Ovary (tissue), 9 donors: Measurements from ENCODE around the gene COX7B2. TPM values are rescaled to one million over a fixed set of nuclear protein-coding genes. Genes with fewer than 3 reads are reported as not detected.

ENCODE experiments used
- DNase-seq, 5 donors: peaks; one replicate each; pipeline ENCODE4 v3.0.0-alpha.2; 2019 to 2020
- H3K27ac ChIP-seq, 2 donors: fragments of 200-600 bp; one replicate each; pipeline versions ENCODE4 v1.5.1 to v1.8.0; 2019 to 2022
- H3K27me3 ChIP-seq: fragments of 200-600 bp; one replicate; pipeline ENCODE4 v1.8.0; 2022
- H3K36me3 ChIP-seq: fragments of 200-600 bp; sonication (generic); one replicate; pipeline ENCODE4 v1.5.1; 2019
- H3K4me1 ChIP-seq: one replicate; pipeline ENCODE4 v1.8.1; 2013; ENCODE audit warnings: mild to moderate bottlenecking, moderate library complexity; ENCODE audit not compliant: insufficient read depth
- H3K4me3 ChIP-seq: fragments of 200-600 bp; sonication (generic); one replicate; pipeline ENCODE4 v1.5.1; 2017
- H3K9me3 ChIP-seq, 2 donors: fragments of 200-600 bp in 1 of 2; sonication (generic) in 1 of 2; one replicate each; pipeline versions ENCODE4 v1.5.1 to v1.8.1; 2013 to 2019; ENCODE audit warnings: mild to moderate bottlenecking in 1 of 2, moderate library complexity in 1 of 2
- EP300 ChIP-seq: sonication (generic); formaldehyde crosslinking; IDR thresholded peaks from one replicate; pipeline ENCODE4 v1.6.1; 2017; ENCODE audit warnings: antibody characterized with exemption
- POLR2A ChIP-seq: fragments of 450-650 bp; IDR thresholded peaks from one replicate; pipeline ENCODE4 v1.6.1; 2017; ENCODE audit warnings: antibody characterized with exemption, mild to moderate bottlenecking, moderate library complexity
- WGBS, 3 donors: extraction: QIAGEN DNeasy Blood & Tissue Kit in 1 of 3; methylation state at CpG; one replicate each; pipeline versions ENCODE4 v1.1.5 to v1.1.7; 2013 to 2017; 5-methylcytosine and 5-hydroxymethylcytosine counted together
- intact Hi-C, 4 donors: fragments of 100-400 bp; cut with DNase I; formaldehyde crosslinking; loops; one replicate each; pipeline versions ENCODE4 v1.11.0 to v1.15.1; 2022 to 2023
- polyA plus RNA-seq, 2 donors: library from polyadenylated mRNA; stranded (reverse); fragments of 200-250 nt in 1 of 2; fragments of 350-450 nt in 1 of 2; fragmentation: Illumina TruSeq in 1 of 2; extraction: RNeasy Lipid Tissue Mini Kit (QIAGEN cat#74804) in 1 of 2; gene quantifications; one replicate each; pipeline ENCODE4 v1.2.3, GENCODE V29; 2013 to 2014
- total RNA-seq, 7 donors: library from RNA; depleted of rRNA in 2 of 7; stranded (reverse); fragments of >200 nt in 2 of 7; fragmentation: NEBNext Ultra II Directional in 3 of 7; extraction: Animal tissue kit (Norgen Biotek cat#: 25700) in 3 of 7; gene quantifications; one replicate each; pipeline versions ENCODE4 v1.1.0 to v1.2.4, GENCODE V29; 2016 to 2023
- TF ChIP-seq, protein P1 (sequence below), 3 donors: fragments of 450-650 bp in 2 of 3; fragments of 200-600 bp in 1 of 3; IDR thresholded peaks; one replicate each; pipeline versions ENCODE4 v1.5.1 to v1.8.0; 2016 to 2022; ENCODE audit warnings: antibody characterized with exemption in 3 of 3, mild to moderate bottlenecking in 1 of 3
- donor health status: DM: no; HTN: no; CAD: no; lungs with moderate emphysema.
- donor health status: DM: no; HTN: no; CAD: no.
- donor health status: Bipolar disorder and iron deficiency.
- donor health status: DM: yes; HTN: yes; CAD: no.
- donor health status: DM: no; HTN: no; CAD: no.
- donor health status: DM: yes; HTN: yes; CAD: no.

The COX7B2 gene
- total and polyA plus RNA-seq, 9 donors: not detected

DNA sequence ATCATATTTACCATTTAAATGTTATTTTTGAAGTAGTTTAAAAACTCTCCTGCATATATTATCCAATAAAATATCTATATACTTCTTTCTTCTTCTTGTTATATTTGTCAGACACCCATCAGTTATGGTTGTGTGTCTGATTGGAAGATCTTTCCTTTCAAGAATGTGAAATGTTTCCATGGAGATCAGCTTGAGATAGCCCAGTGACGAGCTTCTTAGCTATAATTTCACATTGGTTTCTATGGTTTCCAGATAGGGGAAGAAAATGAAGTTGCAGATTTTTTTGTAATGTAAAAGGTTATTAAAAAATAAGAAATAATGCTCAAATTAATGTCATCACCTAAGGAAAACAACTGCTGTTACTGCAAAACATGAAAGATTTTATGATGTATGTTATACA is 189.0 kb downstream of the COX7B2 start:
- no peaks in the 10 kb centered on the region for H3K4me1 ChIP-seq
- H3K27ac ChIP-seq: no peak overlapping the region
- WGBS, 3 donors: 7 to 27% (median 15%) methylated on average over 1 of the region's 1 CpG
- no peaks in the 10 kb centered on the region for H3K27me3 ChIP-seq
- intact Hi-C loops: no loop called here
- H3K36me3 ChIP-seq: no peaks in the 10 kb centered on the region
- H3K4me3 ChIP-seq: no peak overlapping the region
- TF ChIP-seq, protein P1, sequence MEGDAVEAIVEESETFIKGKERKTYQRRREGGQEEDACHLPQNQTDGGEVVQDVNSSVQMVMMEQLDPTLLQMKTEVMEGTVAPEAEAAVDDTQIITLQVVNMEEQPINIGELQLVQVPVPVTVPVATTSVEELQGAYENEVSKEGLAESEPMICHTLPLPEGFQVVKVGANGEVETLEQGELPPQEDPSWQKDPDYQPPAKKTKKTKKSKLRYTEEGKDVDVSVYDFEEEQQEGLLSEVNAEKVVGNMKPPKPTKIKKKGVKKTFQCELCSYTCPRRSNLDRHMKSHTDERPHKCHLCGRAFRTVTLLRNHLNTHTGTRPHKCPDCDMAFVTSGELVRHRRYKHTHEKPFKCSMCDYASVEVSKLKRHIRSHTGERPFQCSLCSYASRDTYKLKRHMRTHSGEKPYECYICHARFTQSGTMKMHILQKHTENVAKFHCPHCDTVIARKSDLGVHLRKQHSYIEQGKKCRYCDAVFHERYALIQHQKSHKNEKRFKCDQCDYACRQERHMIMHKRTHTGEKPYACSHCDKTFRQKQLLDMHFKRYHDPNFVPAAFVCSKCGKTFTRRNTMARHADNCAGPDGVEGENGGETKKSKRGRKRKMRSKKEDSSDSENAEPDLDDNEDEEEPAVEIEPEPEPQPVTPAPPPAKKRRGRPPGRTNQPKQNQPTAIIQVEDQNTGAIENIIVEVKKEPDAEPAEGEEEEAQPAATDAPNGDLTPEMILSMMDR (IDR thresholded peaks at IDR 0.05): no peak
- no peak for TF ChIP-seq POLR2A
- no peak for TF ChIP-seq EP300
- no peak for DNase-seq
- H3K9me3 ChIP-seq: no peaks in the 10 kb centered on the region

DNA sequence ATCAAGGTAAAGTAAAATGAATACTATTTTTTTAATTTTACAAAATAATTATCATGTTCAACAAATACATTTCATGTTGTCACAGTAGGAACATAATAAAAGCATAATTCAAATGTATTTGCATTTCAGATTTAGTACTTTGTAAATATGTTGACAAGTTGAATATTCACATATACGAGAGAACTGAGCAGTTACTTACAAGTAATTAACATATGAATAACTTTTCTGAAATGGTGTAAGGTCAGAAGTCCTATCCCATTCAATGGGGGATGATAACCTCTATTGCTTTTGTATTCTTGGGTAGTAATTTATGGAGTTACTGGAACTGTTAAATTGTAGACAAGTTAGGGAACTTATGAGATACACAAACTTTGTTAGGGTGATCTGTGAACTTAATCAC is 191.1 kb downstream of the COX7B2 start:
- Histone ChIP-seq H3K4me1 (no peaks in the 10 kb centered on the region), H3K9me3 (no peaks in the 10 kb centered on the region), H3K27ac (no peak overlapping the region), H3K27me3 (no peaks in the 10 kb centered on the region), H3K36me3 (no peaks in the 10 kb centered on the region), H3K4me3 (no peak overlapping the region)
- intact Hi-C loops: no loop called here
- TF ChIP-seq, protein P1 (IDR thresholded peaks at IDR 0.05): no peak
- TF ChIP-seq POLR2A: no peak
- no peak for TF ChIP-seq EP300
- DNase-seq: no peak
- 67 to 76% (median 75%) methylated on average over 1 of the region's 1 CpG for WGBS, 3 donors

DNA sequence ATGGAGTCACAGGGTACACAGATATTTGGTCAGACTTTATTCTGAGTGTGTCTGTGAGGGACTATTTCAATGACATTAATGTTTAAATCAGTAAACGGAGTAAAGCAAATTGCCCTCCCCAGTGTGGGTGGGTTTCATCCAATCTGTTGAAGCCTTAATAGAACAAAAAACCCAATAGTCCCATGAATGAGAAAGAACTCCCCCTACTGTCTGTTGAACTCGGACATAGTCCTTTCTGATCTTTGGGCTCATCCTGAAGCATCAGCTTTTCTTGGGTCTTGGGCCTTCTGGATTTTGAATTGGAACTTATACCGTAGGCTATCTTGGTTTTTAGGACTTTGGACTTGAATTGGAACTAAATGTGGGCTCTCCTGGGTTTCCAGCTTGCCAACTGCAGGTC is 193.6 kb downstream of the COX7B2 start:
- Histone ChIP-seq H3K27me3 (no peaks in the 10 kb centered on the region), H3K4me1 (no peaks in the 10 kb centered on the region), H3K9me3 (no peaks in the 10 kb centered on the region), H3K36me3 (no peaks in the 10 kb centered on the region), H3K27ac (no peak overlapping the region), H3K4me3 (no peak overlapping the region)
- TF ChIP-seq EP300 (no peak), POLR2A (no peak)
- TF ChIP-seq, protein P1 (IDR thresholded peaks at IDR 0.05): no peak
- no peak for DNase-seq
- 63 to 71% (median 64%) methylated on average over 3 of the region's 3 CpGs for WGBS, 3 donors
- intact Hi-C loops: no loop called here

DNA sequence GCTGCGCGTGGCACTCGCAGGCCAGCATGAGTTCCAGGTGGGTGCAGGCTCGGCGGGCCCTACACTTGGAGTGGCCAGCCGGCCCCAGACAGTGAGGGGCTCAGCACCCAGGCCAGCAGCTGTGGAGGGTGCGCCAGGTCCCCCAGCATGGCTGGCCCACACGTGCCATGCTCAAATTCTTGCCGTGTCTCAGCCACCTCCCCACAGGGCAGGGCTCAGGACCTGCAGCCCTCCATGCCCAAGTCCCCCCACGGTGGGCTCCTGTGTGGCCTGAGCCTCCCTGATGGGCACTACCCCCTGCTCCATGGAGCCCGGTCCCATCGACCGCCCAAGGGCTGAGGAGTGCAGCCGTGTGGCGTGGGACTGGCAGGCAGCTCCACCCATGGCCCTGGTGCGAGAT is 210.2 kb downstream of the COX7B2 start:
- Histone ChIP-seq H3K9me3 (peaks cover 0 to 4% of the 10 kb centered on the region in 2 donors), H3K4me1 (no peaks in the 10 kb centered on the region), H3K27ac (no peak overlapping the region), H3K27me3 (no peaks in the 10 kb centered on the region), H3K4me3 (no peak overlapping the region), H3K36me3 (no peaks in the 10 kb centered on the region)
- intact Hi-C loops: no loop called here
- 94 to 97% (median 94%) methylated on average over 9 to 16 of the region's 16 CpGs for WGBS, 3 donors
- no peak for DNase-seq
- no peak for TF ChIP-seq EP300
- no peak for TF ChIP-seq POLR2A
- TF ChIP-seq, protein P1 (IDR thresholded peaks at IDR 0.05): no peak

Other genes starting within 250 kb of the COX7B2 start
- under 1 TPM in 1 of 7 donors, not detected in 6; under 0.01 TPM for gene GABRA4, start 84.3 kb upstream of the COX7B2 start, total RNA-seq
- not detected for gene GABRA4, start 84.3 kb upstream of the COX7B2 start, polyA plus RNA-seq
- under 1 TPM in 2 of 7 donors, not detected in 5; 0.23 to 0.43 TPM for gene GABRB1, start 122.3 kb upstream of the COX7B2 start, total RNA-seq
- gene GABRB1, start 122.3 kb upstream of the COX7B2 start, polyA plus RNA-seq: not detected